Activated effector memory CD4-positive, alpha-beta T cell treated with Interleukin-2 at 50 U/mL for 16 hours (primary cell): ENCODE measurements around the gene ZNF182.
"Not testable (repeated sequence)": the region's sequence is repeated elsewhere in the genome, so short reads cannot be mapped to it uniquely, and the experiment has no call there.

Experiments
- DNase-seq: peaks from one replicate; pipeline ENCODE4 v3.0.0-alpha.2; 2020

The ZNF182 gene

DNA sequence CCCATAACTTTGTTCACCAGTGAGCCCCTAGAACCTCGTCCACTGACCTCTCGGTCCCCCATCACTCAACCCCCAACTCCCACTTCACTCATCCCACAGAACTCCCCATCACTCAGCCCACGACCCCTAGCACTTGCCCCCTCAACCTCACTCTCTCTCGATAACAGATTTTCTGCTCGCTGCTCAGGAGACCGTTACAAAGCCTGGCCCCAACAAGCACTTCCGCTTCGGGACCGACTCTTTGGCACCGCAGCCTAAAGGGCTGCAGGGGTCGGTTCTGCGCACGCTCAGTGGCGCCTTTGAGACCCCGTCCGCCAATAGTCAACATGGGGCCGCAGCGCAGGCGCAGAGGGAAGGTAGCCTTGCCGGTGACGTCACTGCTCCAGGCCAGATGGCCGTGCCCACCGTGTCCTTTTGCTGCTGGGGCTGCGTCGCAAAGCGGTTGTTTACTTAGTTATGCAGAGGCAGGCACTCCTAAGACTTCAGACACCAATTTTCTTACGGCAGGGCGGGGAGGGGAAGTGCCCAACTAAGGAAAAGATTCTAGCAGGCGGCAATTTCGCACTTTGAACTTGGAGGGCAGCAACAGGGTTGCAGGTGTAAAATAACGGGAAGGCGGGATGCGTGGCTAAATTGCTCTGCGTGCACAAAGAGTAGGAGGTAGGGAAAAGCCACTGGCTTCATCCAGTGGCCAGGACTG, at the start of gene ZNF182:
ZNF182 (minus strand) TSS at position 232 of the 700 bp plus-strand sequence. CDS start 1,380 bp downstream, outside the sequence.
- peak; percentile 85 for DNase-seq

DNA sequence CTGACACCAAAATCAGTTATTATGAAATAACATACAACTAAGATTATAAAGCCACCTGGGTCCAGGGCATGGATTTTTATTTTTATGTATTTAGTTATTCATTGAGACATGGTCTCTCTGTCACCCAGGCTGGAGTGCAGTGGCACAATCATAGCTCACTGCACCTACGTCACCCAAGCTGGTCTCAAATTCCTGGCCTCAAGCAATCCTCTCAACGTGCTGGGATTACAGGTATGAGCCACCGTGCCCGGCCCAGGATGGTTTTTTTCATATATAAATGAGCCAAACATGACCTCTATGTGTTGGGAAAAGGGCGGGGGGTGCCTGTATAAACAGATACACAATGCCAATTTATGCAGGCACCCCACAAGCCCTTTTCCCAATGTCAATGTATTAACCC, 43.1 kb upstream of the ZNF182 start:
- no peak for DNase-seq

DNA sequence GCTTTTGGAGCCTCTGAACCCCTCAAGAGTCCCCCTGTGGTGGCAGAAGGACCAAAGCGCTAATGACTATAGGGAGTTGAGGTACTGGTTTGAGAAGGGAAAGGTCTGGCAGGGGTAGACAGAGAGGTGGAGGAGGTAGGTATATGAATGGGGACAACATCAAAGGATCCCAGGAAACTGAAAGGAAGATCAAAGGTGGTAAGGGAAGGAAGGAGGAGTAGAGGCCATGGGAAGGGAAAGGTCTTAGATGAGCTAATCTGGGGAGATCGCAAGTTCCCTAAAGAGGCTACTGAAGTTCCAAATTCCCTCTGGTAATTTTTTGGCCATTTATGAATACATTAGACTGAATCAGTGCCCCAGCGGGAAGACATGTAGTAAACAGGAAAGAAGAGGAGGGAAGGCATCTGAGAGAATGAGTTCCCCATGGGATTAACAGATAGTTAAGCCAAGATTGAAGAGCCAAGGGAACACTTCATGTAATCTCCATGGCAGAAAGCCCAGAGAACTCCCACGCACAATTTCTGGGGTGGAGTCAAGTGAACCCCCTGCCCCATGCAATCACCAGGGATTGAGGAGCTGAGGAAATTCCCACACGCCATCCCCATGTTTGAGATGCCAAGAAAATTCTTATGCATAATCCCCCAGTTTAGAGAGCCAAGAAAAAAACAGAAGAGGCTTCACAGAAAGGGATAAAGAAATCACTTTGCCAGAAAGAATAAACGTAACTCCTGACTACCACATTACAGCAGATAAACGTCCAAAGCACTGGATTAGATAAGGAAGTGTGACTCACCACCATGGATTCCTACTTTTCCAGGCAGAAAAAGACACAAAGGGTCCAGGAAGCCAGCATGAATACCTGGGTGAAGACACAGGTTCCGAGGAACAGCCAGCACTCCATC, 41.9 kb upstream of the ZNF182 start:
- DNase-seq, result no peak

DNA sequence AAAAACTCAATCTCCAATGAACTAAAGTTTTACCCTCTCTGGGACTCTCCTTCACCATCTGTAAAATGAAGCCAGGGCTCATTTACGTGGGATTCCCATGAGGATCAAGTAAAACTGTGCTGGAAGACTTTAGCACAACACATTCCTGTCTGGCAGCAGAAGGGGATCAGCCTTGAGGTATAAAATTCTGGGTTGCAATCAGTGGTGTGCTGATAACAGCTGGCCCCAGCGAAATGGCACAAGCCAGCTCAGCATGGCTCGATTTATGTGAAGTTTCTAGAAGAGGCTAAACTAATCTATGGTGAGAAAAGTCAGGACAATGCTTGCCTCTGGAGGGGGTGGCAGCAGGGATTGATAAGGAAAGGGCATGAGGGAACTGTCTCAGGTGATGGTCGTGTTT, 39.3 kb upstream of the ZNF182 start:
- no peak for DNase-seq

DNA sequence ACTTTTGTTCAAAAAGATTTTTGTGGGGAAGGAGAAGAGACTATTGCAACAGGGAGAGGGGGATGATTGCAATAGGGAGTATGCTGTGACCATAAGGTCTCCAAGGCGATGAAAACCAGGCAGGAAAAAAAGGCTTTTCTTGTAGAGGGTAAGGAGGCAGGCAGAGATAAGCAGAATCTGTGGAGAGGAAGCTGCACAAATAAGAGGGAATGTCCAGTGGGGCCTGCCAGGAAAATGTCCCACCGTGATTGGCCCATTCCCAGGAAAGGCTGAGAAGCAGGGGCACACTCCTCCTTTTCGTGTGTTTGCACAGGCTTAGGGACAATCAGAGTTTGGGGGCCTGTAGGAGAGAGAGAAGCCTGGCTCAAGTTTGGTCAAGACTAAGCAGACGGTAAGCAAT, 32.1 kb upstream of the ZNF182 start:
- DNase-seq, result no peak

DNA sequence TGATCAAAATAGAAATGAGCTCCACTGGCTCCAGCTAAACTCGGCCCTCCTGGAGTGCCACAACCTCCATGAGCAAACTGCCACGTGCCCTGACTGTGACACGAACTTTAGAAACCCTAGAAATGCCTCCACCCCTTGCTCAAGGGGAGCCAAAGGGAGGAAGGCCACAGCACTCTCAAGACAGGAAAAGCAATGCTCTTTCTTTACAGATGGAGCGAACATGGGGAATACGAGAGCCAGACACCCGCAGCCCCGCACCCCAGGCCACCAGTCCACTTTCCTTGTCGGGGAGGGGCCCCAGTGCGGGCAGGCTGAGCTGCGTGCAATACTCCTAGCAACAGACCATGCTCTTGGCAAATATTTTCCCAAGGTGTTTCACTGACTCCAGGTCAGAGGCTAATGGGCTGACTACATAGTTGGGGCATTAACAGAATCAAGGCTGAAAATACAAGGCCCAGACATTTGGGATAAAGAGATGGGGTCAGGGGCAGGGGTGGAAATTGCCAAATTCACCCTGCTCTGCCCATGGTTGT, 26.9 kb upstream of the ZNF182 start:
- not testable (repeated sequence) for DNase-seq

DNA sequence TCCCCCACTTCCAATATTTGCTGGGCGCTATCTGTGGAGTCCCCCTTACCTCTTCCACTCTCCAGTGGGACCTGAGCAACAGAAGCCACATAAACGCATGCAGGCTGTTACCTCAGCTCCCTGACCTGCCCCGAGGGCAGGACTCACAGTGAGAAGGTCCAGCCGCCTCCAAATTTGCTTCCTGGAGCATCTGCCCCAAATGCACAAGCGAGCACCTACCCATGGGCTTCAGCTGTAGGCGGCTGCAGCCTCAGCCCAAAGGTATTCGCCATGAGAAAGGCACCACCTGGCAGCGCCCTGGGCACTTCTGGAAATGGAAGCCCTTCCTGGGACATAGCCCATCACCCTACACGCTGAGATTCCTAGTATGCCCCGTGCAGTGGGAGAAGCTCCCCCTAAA, 26.4 kb upstream of the ZNF182 start:
- no peak for DNase-seq

DNA sequence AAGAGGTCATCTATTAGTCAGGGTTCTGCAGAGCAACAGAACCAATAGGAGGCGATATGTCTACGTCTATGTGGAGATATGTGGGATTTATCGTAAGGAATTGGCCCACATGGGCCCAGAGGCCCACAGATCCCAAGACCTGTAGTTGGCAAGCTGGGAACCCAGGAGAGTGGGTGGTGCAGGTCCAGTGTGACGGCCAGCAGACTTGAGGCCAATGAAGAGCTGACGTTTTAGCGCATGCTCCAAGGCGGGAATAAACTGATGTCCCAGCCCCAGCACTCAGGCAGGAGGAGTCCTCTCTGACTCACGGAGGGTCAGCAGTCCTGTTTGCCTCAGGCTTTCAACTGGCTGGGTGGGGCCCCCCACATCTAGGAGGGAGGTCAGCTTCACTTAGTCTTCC, 24.3 kb upstream of the ZNF182 start:
- no peak for DNase-seq

DNA sequence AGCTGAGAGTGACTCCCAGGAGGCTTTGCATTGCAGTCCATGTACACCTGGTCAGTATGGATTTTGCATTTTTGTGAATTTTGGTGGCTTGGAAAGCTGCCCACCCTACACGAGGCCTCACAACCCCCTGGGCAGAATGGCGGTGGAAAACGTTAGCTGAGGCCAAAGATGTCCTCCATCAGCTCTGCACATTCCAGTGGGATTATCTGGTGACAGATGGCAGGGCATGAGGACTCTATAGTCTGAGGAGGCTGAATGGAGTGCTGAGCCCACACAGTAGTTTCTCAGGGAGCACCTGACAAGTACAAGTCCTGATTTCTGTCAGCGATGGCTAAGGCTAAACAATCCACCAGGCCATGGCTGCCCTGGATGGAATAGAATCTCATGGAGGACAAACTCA, 23.8 kb upstream of the ZNF182 start:
- DNase-seq, result not testable (repeated sequence)

DNA sequence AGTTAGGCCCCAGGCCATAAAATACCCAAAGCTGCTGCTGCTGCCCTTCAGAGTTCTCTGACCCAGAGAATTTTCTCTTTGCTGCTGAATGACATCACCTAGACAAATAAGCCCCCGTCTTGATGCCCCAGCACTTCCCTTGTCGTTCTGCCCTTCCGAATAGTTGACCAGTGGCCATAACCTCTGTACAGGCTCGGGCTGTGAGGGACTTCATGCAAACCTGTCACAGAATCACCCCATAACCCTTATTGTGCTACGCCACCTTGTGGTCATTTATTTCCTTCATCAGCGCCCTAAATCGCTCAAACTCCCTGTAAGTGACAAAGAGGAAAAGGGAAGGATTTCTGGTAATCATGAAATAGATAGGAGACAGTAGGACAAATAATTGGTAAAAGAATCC, 21.8 kb upstream of the ZNF182 start:
- no peak for DNase-seq

DNA sequence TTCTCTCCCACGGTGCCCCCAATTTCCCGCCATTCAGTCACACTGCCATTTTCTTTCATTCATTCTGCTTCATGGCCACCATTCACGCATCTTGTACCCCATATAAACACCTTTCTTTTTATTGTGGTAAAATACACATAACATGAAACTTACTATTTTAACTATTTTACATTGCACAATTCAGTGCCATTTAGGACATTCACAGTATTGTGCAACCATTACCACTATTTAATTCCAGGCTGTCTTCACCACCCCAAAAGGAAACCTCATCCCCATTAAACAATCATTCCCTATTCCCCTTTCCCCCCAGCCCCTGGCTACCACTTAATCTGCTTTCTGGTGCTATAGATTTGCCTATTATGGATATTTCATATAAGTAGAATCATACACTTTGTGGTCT, 18.9 kb upstream of the ZNF182 start:
- DNase-seq, result no peak

DNA sequence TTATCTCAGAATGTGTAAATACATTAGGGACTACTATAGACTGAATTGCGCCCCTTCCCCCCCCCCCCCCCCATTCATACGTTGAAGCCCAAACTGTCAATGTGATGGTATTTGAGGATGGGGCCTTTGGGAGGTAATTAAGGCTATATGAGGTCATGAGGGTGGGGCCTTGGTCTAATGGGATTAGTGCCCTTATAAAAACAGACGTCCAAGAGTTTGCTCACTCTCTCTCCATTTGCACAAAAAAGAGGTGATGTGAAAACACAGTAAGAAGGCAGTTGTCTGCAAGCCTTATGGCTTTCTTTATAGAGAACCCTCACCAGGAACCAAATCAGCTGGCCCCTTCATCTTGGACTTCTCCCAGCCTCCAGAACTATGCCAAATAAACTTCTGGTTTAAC, 18.3 kb upstream of the ZNF182 start:
- DNase-seq, result no peak

DNA sequence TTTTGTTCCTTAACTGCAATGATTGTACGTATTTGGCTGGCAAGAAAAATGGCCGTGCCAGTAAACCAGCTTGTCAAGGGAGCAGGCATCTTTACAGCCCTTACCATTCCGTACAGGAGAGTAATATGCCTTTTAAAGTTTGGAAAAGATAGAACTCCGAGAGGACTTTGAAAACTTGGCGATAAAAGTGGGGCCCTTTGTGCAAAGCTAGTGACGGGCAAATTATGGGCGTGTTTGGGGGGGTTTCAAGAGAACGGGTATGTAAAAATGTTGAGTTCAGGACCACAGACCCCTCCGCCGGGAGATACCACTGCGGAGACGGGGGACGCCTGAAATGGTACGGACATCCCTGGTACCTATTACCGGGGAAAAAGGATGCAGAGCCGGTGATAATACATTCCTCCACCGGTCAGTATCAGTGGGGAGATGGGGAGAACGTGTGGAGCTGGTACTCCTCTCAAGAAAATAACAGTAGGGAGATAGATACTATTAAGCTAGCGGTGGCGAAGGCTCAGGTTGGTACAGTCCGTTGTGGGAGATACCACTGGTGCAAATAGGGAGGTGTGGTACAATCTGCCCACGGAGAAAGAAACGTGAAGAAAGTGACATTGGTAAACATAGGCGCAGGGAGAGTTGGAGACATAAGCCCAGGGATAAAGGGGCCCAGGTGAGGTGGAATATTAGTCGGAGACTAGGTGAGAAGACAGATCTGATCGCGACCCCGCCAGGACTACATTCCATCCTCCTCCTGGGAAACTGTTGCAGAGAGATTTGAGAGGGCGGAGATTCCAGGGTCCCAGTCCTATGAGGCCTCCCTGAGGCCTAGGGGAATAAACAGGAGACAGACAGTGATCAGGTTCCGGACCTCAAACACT, 17.5 kb upstream of the ZNF182 start:
- DNase-seq, result peak; percentile 65

DNA sequence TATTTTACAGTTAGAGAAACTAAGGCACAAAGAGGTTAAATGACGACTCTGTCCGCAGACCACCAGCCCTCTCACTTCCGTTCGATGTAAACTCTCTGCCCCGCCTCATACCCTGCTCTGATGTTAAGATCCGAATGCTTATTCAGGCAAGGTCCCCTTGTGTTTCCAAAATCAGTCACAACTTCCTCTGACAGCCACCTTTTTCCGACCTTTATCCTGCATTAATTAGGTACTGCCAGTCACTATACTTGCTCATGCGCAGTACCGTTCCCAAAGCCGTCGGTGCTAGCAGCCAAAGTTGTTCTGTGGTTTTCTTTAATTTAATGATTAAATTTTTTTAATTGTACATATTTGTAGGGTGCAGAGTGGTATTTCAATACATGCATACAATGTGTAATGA, 16.7 kb upstream of the ZNF182 start:
- not testable (repeated sequence) for DNase-seq

DNA sequence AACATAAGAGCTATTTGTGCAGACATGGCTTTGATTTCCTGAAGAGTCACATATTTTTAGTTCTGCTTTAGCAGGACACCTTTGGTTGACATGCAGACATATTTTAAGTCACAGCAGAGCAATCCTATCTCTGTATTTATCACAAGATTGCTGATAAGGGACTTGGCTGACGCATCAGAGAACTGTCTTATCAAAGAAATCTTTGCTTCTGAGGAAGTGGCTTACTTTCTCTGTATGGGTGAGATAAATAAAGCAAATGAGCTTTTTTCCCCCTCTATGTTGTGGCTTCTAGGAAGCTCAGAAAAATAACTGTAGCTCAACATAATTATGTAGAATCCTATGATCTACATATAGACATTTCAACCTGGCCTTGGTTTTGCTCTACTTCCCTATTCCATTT, 16.1 kb upstream of the ZNF182 start:
- not testable (repeated sequence) for DNase-seq

DNA sequence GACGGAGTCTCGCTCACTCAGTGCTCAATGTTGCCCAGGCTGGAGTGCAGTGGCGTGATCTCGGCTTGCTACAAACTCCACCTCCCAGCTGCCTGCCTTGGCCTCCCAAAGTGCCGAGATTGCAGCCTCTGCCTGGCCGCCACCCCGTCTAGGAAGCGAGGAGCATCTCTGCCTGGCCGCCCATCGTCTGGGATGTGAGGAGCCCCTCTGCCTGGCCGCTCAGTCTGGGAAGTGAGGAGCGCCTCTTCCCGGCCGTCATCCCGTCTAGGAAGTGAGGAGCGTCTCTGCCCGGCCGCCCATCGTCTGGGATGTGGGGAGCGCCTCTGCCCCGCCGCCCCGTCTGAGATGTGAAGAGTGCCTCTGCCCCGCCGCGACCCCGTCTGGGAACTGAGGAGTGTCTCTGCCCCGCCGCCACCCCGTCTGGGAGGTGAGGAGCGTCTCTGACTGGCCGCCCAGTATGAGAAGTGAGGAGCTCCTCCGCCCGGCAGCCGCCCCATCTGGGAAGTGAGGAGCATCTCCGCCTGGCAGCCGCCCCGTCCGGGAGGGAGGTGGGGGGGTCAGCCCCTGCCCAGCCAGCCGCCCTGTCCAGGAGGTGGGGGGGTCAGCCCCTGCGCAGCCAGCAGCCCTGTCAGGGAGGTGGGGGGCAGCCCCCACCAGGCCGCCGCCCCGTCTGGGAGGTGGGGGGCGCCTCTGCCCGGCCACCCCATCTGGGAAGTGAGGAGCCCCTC, 13.0 kb upstream of the ZNF182 start:
- not testable (repeated sequence) for DNase-seq

DNA sequence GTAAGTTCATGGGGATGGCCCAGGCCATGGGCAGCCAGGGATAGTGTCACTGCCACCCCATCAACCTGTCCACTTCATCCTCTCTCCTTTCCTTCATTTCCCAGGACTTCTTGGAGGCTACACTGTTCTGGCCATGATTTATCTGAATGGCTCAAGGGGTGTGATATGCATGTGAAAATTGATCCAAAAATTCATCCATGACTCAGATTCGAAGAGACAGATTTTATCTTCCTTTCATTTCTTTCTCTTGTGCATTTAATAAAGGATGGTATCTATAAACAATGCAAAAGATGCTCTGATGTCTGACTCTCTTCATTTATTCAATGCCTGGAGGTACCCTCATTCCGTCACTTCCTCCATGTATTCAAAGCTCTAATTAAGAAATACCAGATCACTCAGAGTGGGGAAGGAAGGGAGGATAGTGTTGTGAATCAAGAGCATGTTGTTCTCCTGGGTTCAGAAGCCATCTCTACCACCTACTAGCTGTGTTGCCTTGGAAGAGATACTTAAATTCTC, 5.7 kb upstream of the ZNF182 start:
- not testable (repeated sequence) for DNase-seq

DNA sequence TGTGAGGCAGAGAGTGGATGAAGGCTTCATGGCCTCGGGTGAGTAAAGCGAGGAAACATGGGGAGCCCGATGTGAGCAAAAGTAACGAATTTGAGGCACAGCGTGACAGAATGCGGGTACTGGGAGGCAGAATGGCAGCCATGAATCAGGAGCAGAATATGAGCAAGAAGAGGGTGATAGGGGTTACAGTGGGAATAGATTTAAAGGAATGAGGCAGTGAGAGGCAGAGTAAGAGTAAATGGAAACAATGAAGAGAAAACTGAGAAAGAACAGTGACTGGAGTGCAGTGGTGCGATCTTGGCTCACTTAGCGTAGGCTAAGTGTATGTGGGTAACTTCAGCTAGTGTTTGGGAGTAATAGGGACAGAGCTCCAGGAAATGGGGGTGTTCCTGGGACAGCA, 2.9 kb upstream of the ZNF182 start, which contains the start of gene SPACA5:
SPACA5 (plus strand) TSS at position 301 of the 400 bp plus-strand sequence. CDS start 815 bp downstream, outside the sequence.
- DNase-seq, result not testable (repeated sequence)

DNA sequence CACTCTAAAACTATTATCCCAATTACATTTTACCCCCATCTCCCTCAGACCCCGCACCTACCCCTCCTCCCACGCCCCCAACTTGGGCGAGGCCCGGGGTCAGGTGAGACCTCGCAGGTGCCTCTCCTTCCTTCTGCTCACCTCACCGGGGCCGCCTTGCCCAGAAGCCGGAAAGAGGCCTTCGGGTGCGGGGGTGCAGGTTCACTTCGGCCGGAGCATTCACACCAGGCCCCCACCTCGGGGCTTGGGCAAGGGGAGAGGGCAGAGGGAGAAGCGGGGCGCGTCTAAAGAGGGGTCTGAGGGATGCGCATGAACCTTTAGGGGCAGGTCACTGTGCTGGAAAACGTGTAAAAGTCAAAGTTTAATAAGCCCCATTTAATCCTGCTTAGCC, 427 bp downstream of the ZNF182 start:
- DNase-seq, result no peak

DNA sequence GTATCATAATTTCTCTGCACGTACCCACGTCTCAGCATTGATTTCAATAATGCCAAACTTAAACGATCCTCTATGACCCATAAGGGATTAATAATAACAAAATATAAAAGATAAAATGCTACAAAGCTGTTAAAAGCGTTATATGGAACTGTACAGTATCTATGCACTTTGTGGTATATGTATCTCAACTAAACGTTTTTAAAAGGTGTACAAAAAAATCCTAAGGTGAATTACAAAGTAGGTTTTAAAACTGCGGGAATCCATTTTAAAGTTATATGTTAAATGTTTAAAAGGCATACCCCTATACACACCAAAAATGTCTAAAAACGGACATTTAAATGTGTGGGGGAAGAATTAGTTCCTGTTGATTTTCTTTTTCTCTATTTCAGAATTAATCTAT, 860 bp downstream of the ZNF182 start:
- DNase-seq, result no peak

DNA sequence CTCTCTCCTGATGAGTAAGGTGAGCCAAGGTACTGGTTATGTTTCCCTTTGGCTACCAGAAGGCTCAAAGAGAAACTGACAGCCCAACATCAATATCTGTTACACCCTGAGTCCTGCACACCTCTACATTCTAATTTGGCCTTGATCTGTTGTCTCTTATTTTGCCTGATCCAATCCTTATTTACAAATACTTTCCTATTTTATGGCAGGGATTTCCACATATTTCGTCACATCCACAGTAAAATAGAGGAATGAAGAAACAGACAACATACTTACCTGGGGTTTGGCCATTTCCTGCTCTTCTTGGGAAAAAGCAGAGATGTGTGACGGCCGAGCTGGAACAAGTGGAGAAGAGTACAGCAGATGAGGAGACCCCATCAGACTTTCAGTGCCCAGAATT, 1.5 kb downstream of the ZNF182 start:
- no peak for DNase-seq

DNA sequence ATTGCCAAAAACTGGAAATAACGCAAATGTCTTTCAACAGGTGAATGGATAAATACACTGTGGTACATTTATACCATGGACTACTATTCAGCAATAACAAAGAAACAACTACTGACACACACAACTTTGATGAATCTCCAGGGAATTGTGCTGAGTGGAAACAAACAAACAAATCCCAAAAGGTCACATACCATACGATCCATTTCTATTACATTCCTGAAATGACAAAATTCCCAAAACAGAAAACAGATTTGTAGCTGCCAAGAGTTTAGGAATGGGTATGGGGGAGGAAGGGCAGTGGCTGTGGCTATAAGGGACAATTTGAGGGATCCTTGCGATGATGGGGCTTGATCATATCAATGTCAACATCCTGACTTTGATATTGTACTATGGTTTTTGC, 2.5 kb downstream of the ZNF182 start:
- no peak for DNase-seq
